MM.1S (cell line): ENCODE results near the gene CYP20A1.

ENCODE experiments used
- DNase-seq: peaks from one replicate; pipeline ENCODE4 v3.0.0-alpha.2; 2015
- H2AFZ ChIP-seq: fragments of 300-600 bp; sonication (generic); 2 replicates; pipeline ENCODE4 v1.6.0; 2016; ENCODE audit warnings: antibody characterized with exemption, low read length
- H3F3A ChIP-seq: fragments of 300-600 bp; sonication (generic); 2 replicates; pipeline ENCODE4 v1.6.1; 2016; ENCODE audit warnings: mild to moderate bottlenecking, antibody characterized with exemption, low read length, moderate library complexity, mixed read lengths; ENCODE audit not compliant: insufficient read depth
- H3K27ac ChIP-seq: fragments of 300-600 bp; sonication (generic); 2 replicates; pipeline ENCODE4 v1.5.1; 2016; ENCODE audit warnings: mild to moderate bottlenecking, low read length
- H3K27me3 ChIP-seq: fragments of 300-600 bp; sonication (generic); replicated peaks from 2 replicates; pipeline ENCODE4 v1.6.0; 2016; ENCODE audit warnings: low read length; ENCODE audit not compliant: insufficient read depth
- H3K36me3 ChIP-seq: fragments of 300-600 bp; sonication (generic); replicated peaks from 2 replicates; pipeline ENCODE4 v1.6.1; 2016; ENCODE audit warnings: mild to moderate bottlenecking, low read length, mixed read lengths; ENCODE audit not compliant: insufficient read depth
- H3K4me1 ChIP-seq: fragments of 300-600 bp; sonication (generic); 2 replicates; pipeline ENCODE4 v1.6.1; 2016; ENCODE audit warnings: low read length, mixed read lengths
- H3K4me2 ChIP-seq: fragments of 300-600 bp; sonication (generic); 2 replicates; pipeline ENCODE4 v1.6.0; 2016; ENCODE audit warnings: low read depth, low read length
- H3K4me3 ChIP-seq: fragments of 300-600 bp; sonication (generic); 2 replicates; pipeline ENCODE4 v1.5.1; 2016; ENCODE audit warnings: low read length, mixed read lengths
- H3K79me2 ChIP-seq: fragments of 300-600 bp; sonication (generic); 2 replicates; pipeline ENCODE4 v1.6.1; 2016; ENCODE audit warnings: mixed run types, low read length, mixed read lengths
- H3K9ac ChIP-seq: fragments of 300-600 bp; sonication (generic); 2 replicates; pipeline ENCODE4 v1.6.1; 2016; ENCODE audit warnings: low read length, mixed read lengths
- H3K9me2 ChIP-seq: fragments of 300-600 bp; sonication (generic); replicated peaks from 2 replicates; pipeline ENCODE4 v1.6.1; 2016; ENCODE audit warnings: mild to moderate bottlenecking, low read length, mixed read lengths; ENCODE audit not compliant: insufficient read depth
- H3K9me3 ChIP-seq: fragments of 300-600 bp; sonication (generic); replicated peaks from 2 replicates; pipeline ENCODE4 v1.6.1; 2016; ENCODE audit warnings: mild to moderate bottlenecking, low read length, mixed read lengths; ENCODE audit not compliant: insufficient read depth
- H4K20me1 ChIP-seq: fragments of 300-600 bp; sonication (generic); 2 replicates; pipeline ENCODE4 v1.6.1; 2016; ENCODE audit warnings: mild to moderate bottlenecking, low read length, moderate library complexity, mixed read lengths; ENCODE audit not compliant: insufficient read depth
- CTCF ChIP-seq: fragments of 300-600 bp; sonication (generic); IDR thresholded peaks from 2 replicates; pipeline ENCODE4 v1.5.1; 2016; ENCODE audit warnings: antibody characterized with exemption, low read length, mixed read lengths
- EZH2 ChIP-seq: fragments of 300-600 bp; sonication (generic); optimal IDR thresholded peaks from 2 replicates; pipeline ENCODE3; 2017; ENCODE audit warnings: low read depth, mild to moderate bottlenecking, antibody characterized with exemption, low read length, mixed read lengths
- EZH2phosphoT487 ChIP-seq: fragments of 300-600 bp; sonication (generic); IDR thresholded peaks from 2 replicates; pipeline ENCODE4 v1.6.1; 2018; ENCODE audit warnings: antibody characterized with exemption, low read length

The CYP20A1 gene

GRCh38 chr2:203261326-203262159, 22.7 kb downstream of the CYP20A1 start:
- no peak for TF ChIP-seq CTCF
- no peak for TF ChIP-seq EZH2
- TF ChIP-seq EZH2phosphoT487 = no peak
- no peak for DNase-seq
- Histone ChIP-seq H3K36me3 (no peaks in the 10 kb centered on the region), H3K4me3 (no peak overlapping the region), H3K9me2 (no peaks in the 10 kb centered on the region), H3K27me3 (no peaks in the 10 kb centered on the region), H3K9me3 (no peaks in the 10 kb centered on the region), H3K79me2 (peaks cover 13% of the 10 kb centered on the region; the same call in 1 of the 2 replicates), H3K9ac (no peak overlapping the region), H4K20me1 (no peaks in the 10 kb centered on the region), H3F3A (no peaks in the 10 kb centered on the region), H3K27ac (no peak overlapping the region), H3K4me1 (no peaks in the 10 kb centered on the region), H3K4me2 (no peak overlapping the region), H2AFZ (no peak overlapping the region)

- DNase-seq = no peak
- Histone ChIP-seq H3K9me2 (no peaks in the 10 kb centered on the region), H3K9me3 (no peaks in the 10 kb centered on the region), H3K27me3 (no peaks in the 10 kb centered on the region), H2AFZ (no peak overlapping the region), H4K20me1 (no peaks in the 10 kb centered on the region), H3K79me2 (no peaks in the 10 kb centered on the region), H3K4me3 (no peak overlapping the region), H3K4me2 (no peak overlapping the region), H3K9ac (no peak overlapping the region), H3K36me3 (0 out of 2 replicates have a peak, but pooled peaks cover 5% of the 10 kb centered on the region), H3K4me1 (no peaks in the 10 kb centered on the region), H3F3A (no peaks in the 10 kb centered on the region), H3K27ac (no peak overlapping the region)
- TF ChIP-seq EZH2 (no peak), EZH2phosphoT487 (no peak), CTCF (no peak)
These were observed 40.5 kb downstream of the CYP20A1 start for GRCh38 chr2:203279288-203279687.

GRCh38 chr2:203280428-203281064, 41.7 kb downstream of the CYP20A1 start:
- Histone ChIP-seq H3K9me2 (no peaks in the 10 kb centered on the region), H3K4me1 (no peaks in the 10 kb centered on the region), H3K27me3 (no peaks in the 10 kb centered on the region), H3K36me3 (0 out of 2 replicates have a peak, but pooled peaks cover 5% of the 10 kb centered on the region), H3K79me2 (no peaks in the 10 kb centered on the region), H3K4me3 (no peak overlapping the region), H3F3A (no peaks in the 10 kb centered on the region), H3K9me3 (no peaks in the 10 kb centered on the region), H3K4me2 (no peak overlapping the region), H2AFZ (no peak overlapping the region), H3K9ac (no peak overlapping the region), H4K20me1 (no peaks in the 10 kb centered on the region), H3K27ac (no peak overlapping the region)
- TF ChIP-seq EZH2 = no peak
- DNase-seq = no peak
